Measurements from ENCODE around the gene CFAP221.

DNA sequence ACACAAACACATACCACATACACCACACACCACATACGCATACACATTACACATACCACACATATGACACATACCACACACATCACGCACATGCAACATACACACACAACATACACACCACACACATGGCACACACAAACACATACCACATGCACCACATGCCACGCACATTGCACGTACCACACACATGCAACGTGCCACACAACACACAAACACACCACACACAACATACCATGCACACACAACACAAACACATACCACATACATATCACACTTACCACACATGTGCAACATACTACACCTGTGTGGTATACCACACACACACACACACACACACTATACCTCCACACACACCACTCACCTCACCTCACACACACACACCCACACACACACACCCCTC lies 149.7 kb downstream of the CFAP221 start:
- TF ChIP-seq, protein P1, sequence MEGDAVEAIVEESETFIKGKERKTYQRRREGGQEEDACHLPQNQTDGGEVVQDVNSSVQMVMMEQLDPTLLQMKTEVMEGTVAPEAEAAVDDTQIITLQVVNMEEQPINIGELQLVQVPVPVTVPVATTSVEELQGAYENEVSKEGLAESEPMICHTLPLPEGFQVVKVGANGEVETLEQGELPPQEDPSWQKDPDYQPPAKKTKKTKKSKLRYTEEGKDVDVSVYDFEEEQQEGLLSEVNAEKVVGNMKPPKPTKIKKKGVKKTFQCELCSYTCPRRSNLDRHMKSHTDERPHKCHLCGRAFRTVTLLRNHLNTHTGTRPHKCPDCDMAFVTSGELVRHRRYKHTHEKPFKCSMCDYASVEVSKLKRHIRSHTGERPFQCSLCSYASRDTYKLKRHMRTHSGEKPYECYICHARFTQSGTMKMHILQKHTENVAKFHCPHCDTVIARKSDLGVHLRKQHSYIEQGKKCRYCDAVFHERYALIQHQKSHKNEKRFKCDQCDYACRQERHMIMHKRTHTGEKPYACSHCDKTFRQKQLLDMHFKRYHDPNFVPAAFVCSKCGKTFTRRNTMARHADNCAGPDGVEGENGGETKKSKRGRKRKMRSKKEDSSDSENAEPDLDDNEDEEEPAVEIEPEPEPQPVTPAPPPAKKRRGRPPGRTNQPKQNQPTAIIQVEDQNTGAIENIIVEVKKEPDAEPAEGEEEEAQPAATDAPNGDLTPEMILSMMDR (IDR thresholded peaks at IDR 0.05; ENCODE audit: low read length): no peak
- TF ChIP-seq EZH2phosphoT487 (IDR thresholded peaks at IDR 0.05; ENCODE audit: low read length) (no peak), EZH2 (optimal IDR thresholded peaks at IDR 0.05; ENCODE audit: low read depth, low read length) (no peak)
